GM12878 (cell line): ENCODE measurements around the gene SPAG9. TPM values are rescaled to one million over a fixed set of nuclear protein-coding genes. Genes with fewer than 3 reads are reported as not detected.

Experiments used
- ATAC-seq: fragments of 200-7000 bp; cut with Tn5 transposase; 3 replicates; pipeline ENCODE4 v1.9.1; 2020; ENCODE audit warnings: mild to moderate bottlenecking, moderate library complexity
- BruUV-seq: library from RNA; stranded (reverse); fragments of 400-500 nt; replicated peaks from 2 replicates; lab custom pipeline; 2021; lab: Mats Ljungman, UMichigan
- CTCF ChIA-PET: fragments of 300-600 bp; sonication (Branson Sonifier 250); formaldehyde crosslinking; extraction: SDS; loops from one replicate; lab custom pipeline; 2021; ENCODE audit warnings: inconsistent platforms; lab: Yijun Ruan, JAX
- POLR2A ChIA-PET: fragments of 350-600 bp; formaldehyde crosslinking; extraction: SDS; loops from one replicate; lab custom pipeline; 2021; ENCODE audit warnings: inconsistent platforms; lab: Charles Lee
- RAD21 ChIA-PET: fragments of 300-600 bp; sonication (Branson Sonifier 250); formaldehyde crosslinking; loops from one replicate; lab custom pipeline; 2023; ENCODE audit warnings: antibody characterized with exemption; ENCODE audit not compliant: unreplicated experiment; lab: Charles Lee
- SMC1A ChIA-PET: fragments of 300-600 bp; sonication (Branson Sonifier 250); formaldehyde crosslinking; loops from one replicate; lab custom pipeline; 2023; ENCODE audit not compliant: unreplicated experiment, uncharacterized antibody; lab: Charles Lee
- DNase-seq: peaks from one replicate; pipeline ENCODE4 v3.0.0-alpha.2; 2011; ENCODE audit warnings: low read depth, low spot score
- FAIRE-seq: peaks from 3 replicates; lab custom pipeline; 2011; peaks lifted over from hg19 to GRCh38; lab: Jason Lieb, UNC
- H2AFZ ChIP-seq: 2 replicates; pipeline ENCODE4 v1.6.0; 2011; ENCODE audit warnings: low read depth, low read length, control low read depth; ENCODE audit not compliant: control insufficient read depth
- H3K27ac ChIP-seq: 2 replicates; pipeline ENCODE4 v1.5.1; 2011; ENCODE audit warnings: control low read depth; ENCODE audit not compliant: control insufficient read depth, insufficient read depth
- H3K27me3 ChIP-seq, 2 experiments: replicated peaks in 1 of 2; 2 replicates each; pipeline versions ENCODE4 v1.6.0 to v1.6.1; 2011; ENCODE audit warnings: low read length in 1 of 2; ENCODE audit not compliant: control insufficient read depth in 2 of 2, insufficient read depth in 2 of 2
- H3K36me3 ChIP-seq, 2 experiments: 2 replicates each; pipeline ENCODE4 v1.5.1; 2011; ENCODE audit warnings: low read length in 1 of 2; ENCODE audit not compliant: control insufficient read depth in 2 of 2, insufficient read depth in 2 of 2
- H3K4me1 ChIP-seq: 2 replicates; pipeline ENCODE4 v1.6.1; 2011; ENCODE audit warnings: mild to moderate bottlenecking, low read length, moderate library complexity, mixed read lengths; ENCODE audit not compliant: control insufficient read depth, insufficient read depth
- H3K4me2 ChIP-seq: 2 replicates; pipeline ENCODE4 v1.6.0; 2011; ENCODE audit warnings: control low read depth; ENCODE audit not compliant: control insufficient read depth, insufficient read depth
- H3K4me3 ChIP-seq: fragments of 200-600 bp; sonication (generic); 2 replicates; pipeline ENCODE4 v1.5.1; 2016
- H3K79me2 ChIP-seq: 2 replicates; pipeline ENCODE4 v1.6.0; 2011; ENCODE audit warnings: low read length; ENCODE audit not compliant: control insufficient read depth, insufficient read depth
- H3K9ac ChIP-seq: 2 replicates; pipeline ENCODE4 v1.8.0; 2011; ENCODE audit warnings: low read length, control low read depth, mixed read lengths; ENCODE audit not compliant: control insufficient read depth, insufficient read depth
- H3K9me3 ChIP-seq: replicated peaks from 3 replicates; pipeline ENCODE4 v1.5.1; 2011; ENCODE audit warnings: mild to moderate bottlenecking, low read length; ENCODE audit not compliant: control insufficient read depth, insufficient read depth
- H4K20me1 ChIP-seq: 2 replicates; pipeline ENCODE4 v1.6.0; 2011; ENCODE audit not compliant: control insufficient read depth, insufficient read depth
- BACH1 ChIP-seq: fragments of 450-650 bp; IDR thresholded peaks from 2 replicates; pipeline ENCODE4 v1.6.1; 2017; ENCODE audit warnings: mild to moderate bottlenecking, borderline replicate concordance
- BCL3 ChIP-seq: IDR thresholded peaks from 2 replicates; pipeline ENCODE4 v1.6.1; 2011; ENCODE audit warnings: borderline replicate concordance, low read depth, mild to moderate bottlenecking, moderate library complexity, low read length; ENCODE audit not compliant: insufficient read depth, poor library complexity, severe bottlenecking
- FOS ChIP-seq: IDR thresholded peaks from 3 replicates; pipeline ENCODE4 v1.6.1; 2011; ENCODE audit warnings: borderline replicate concordance; ENCODE audit not compliant: insufficient read length; ENCODE audit errors: extremely low read depth
- KAT2A ChIP-seq: conservative IDR thresholded peaks from 2 replicates; pipeline ENCODE4 v1.6.1; 2011; ENCODE audit warnings: low read depth, low read length; ENCODE audit not compliant: control insufficient read depth
- POLR2A ChIP-seq: IDR thresholded peaks from 2 replicates; pipeline ENCODE4 v1.6.1; 2011; ENCODE audit warnings: low read depth, mild to moderate bottlenecking, low read length
- WGBS: methylation state at CpG from one replicate; pipeline ENCODE4 v1.1.6; 2016; ENCODE audit warnings: low lambda C conversion rate; ENCODE audit not compliant: insufficient replicate concordance, insufficient coverage; ENCODE audit errors: missing lambda C conversion rate; 5-methylcytosine and 5-hydroxymethylcytosine counted together
- in situ Hi-C: fragments of 300-500 bp; cut with MboI; formaldehyde crosslinking; loops from 9 replicates; pipeline ENCODE4 v1.14.3; 2018; ENCODE audit warnings: mixed read lengths
- intact Hi-C: fragments of 100-400 bp; cut with micrococcal nuclease; formaldehyde crosslinking; loops from one replicate; pipeline ENCODE4 v1.14.2; 2022; ENCODE audit not compliant: unreplicated experiment
- polyA plus RNA-seq, 11 experiments: library from polyadenylated mRNA; depleted of rRNA in 4 of 11; unstranded in 6 of 11; stranded (reverse) in 5 of 11; fragments of >200 nt; fragmentation: Nextera tagmentation in 4 of 11; fragmentation: Illumina TruSeq in 1 of 11; extraction: Ambion mirVana in 4 of 11; extraction: Trizol in 1 of 11; gene quantifications; 1 replicate in 1 of 11; 2 replicates in 10 of 11; pipeline versions ENCODE4 v1.2.1 to v1.2.3, GENCODE V29; 2011 to 2016; ENCODE audit warnings: inconsistent platforms in 2 of 11, missing spikeins in 2 of 11, low read depth in 1 of 11
- total RNA-seq, 4 experiments: library from RNA; depleted of rRNA in 3 of 4; stranded (reverse); fragments of >200 nt in 3 of 4; fragmentation: Illumina TruSeq in 1 of 4; extraction: Trizol in 1 of 4; gene quantifications; 2 replicates each; pipeline versions ENCODE4 v1.2.1 to v1.2.3, GENCODE V29; 2013 to 2021

The SPAG9 gene
- total and polyA plus RNA-seq, 10 of the 15 experiments (the other 5 are each of a cell fraction or from before 2014, with no cell fraction given) = 6.6 to 42.0 (median 24.9) TPM

DNA sequence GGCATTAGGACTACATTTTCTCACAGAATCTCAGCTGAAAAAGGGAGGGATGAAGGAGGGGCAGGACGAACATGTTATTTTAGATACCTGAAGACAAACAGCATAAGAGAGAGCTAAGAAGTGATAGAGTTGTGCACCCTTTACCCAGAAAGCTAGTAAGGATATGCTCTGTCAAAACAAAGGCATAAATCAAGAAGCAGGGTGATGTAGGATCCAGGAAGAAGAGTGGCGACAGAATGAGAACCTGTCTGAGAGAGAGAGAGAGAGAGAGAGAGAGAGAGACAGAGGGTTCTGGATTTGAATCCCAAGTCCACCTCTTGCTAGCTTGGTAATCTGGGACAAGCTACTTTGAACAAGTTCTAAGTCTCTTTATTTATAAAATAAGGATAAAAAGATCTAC lies 103.4 kb downstream of the SPAG9 start:
- Histone ChIP-seq H3K27ac (no peak overlapping the region), H3K27me3 (no peaks in the 10 kb centered on the region), H4K20me1 (no peaks in the 10 kb centered on the region)
- intact Hi-C loops = no loop called here
- CTCF ChIA-PET = interaction anchor here (0.6 to 1.5 kb wide), 7 partner anchors 25 to 237 kb away, joined by 3 to 13 read pairs (median 3); partner anchors contain the start of gene NME1
- TF ChIP-seq BACH1 = no peak
- no peak for TF ChIP-seq BCL3
- TF ChIP-seq, all 136 proteins: peak for 0
- H3K4me1 ChIP-seq = no peaks in the 10 kb centered on the region
- H3K36me3 ChIP-seq = peaks cover 2 to 16% of the 10 kb centered on the region in 2 experiments
- H3K4me2 ChIP-seq = no peak overlapping the region
- ChIA-PET POLR2A (interaction anchor here (0.7 kb wide), 2 partner anchors 38 to 675 kb away, joined by 3 to 7 read pairs; no protein-coding TSS in a partner anchor), RAD21 (interaction anchor here (1.2 to 1.4 kb wide), 3 partner anchors 12 to 39 kb away, joined by 3 to 5 read pairs (median 4); no protein-coding TSS in a partner anchor), SMC1A (interaction anchor here (0.6 to 1.6 kb wide), 8 partner anchors 11 to 39 kb away, joined by 3 to 12 read pairs (median 4); no protein-coding TSS in a partner anchor)
- ATAC-seq (no peak), FAIRE-seq (no peak), DNase-seq (no peak)
- no peak overlapping the region for H2AFZ ChIP-seq
- no peaks in the 10 kb centered on the region for H3K79me2 ChIP-seq
- no peak overlapping the region for H3K9ac ChIP-seq
- WGBS = 88% methylated on average over 2 of the region's 2 CpGs
- H3K9me3 ChIP-seq = no peaks in the 10 kb centered on the region
- in situ Hi-C loops = no loop called here
- BruUV-seq = no TSS peak
- H3K4me3 ChIP-seq = no peak overlapping the region

DNA sequence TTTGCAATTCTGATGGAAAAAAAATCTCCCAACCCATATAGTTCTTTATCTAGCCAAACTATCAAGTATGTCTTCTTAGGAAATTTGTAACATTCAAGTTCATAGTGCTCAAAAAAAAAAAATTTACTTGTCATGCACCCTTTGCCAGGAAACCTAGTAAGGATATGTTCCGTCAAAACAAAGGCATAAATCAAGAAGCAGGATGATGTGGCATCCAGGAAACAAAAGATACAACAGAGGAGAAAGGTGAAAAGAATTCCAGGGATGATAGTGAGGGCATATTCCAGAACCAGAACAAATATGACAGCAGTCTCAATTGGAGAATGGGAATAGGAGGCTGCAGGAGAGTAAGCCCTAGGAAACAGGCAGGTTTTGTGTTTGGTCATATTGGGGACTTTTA lies 104.6 kb downstream of the SPAG9 start:
- intact Hi-C loops = no loop called here
- RAD21 ChIA-PET = no interaction called here
- WGBS = 90% methylated on average over 1 of the region's 1 CpG

More for the DNA sequence above, 104.6 kb downstream of the SPAG9 start:
- in situ Hi-C loops = no loop called here
- Histone ChIP-seq H3K4me1 (no peaks in the 10 kb centered on the region), H3K9me3 (no peaks in the 10 kb centered on the region)
- no peak for TF ChIP-seq FOS
- no peak for TF ChIP-seq KAT2A
- no peak for TF ChIP-seq POLR2A
- TF ChIP-seq, all 136 proteins: peak for 0
- ChIA-PET SMC1A (no interaction called here), POLR2A (no interaction called here), CTCF (no interaction called here)
- H3K79me2 ChIP-seq = no peaks in the 10 kb centered on the region
- no peak overlapping the region for H3K4me2 ChIP-seq
- ATAC-seq (no peak), DNase-seq (no peak), FAIRE-seq (no peak)
- no TSS peak for BruUV-seq
- no peak overlapping the region for H2AFZ ChIP-seq
- peaks cover 2 to 15% of the 10 kb centered on the region in 2 experiments for H3K36me3 ChIP-seq
- no peak overlapping the region for H3K4me3 ChIP-seq
- no peak overlapping the region for H3K9ac ChIP-seq
- H3K27ac ChIP-seq = no peak overlapping the region
- H3K27me3 ChIP-seq = no peaks in the 10 kb centered on the region
- H4K20me1 ChIP-seq = no peaks in the 10 kb centered on the region
